HG02623 (cell line): ENCODE measurements around the gene GATAD2A.
"Not testable (repeated sequence)": the region's sequence is repeated elsewhere in the genome, so short reads cannot be mapped to it uniquely, and the experiment has no call there.

Experiments
- ATAC-seq: cut with Tn5 transposase; IDR thresholded peaks from one replicate; pipeline ENCODE4 v1.9.1; 2021; ENCODE audit warnings: moderate library complexity; ENCODE audit not compliant: unreplicated experiment

The GATAD2A gene

DNA sequence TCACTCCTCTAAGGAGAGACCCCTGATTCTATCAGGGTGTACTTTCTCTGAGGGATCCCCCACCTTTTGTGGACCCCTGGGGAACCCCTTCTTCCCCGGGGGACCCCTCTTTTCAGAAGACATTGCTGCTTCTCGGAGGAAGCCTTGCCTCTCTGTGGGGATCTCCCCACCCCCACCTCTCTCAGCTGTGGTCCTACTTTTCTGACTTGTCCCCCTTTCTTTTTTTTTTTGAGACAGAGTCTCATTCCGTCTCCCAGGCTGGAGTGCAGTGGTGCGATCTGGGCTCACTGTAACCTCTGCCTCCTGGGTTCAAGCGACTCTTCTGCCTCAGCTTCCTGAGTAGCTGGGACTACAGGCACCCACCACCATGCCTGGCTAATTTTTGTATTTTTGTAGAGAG, 18.4 kb upstream of the GATAD2A start:
- no peak for ATAC-seq

DNA sequence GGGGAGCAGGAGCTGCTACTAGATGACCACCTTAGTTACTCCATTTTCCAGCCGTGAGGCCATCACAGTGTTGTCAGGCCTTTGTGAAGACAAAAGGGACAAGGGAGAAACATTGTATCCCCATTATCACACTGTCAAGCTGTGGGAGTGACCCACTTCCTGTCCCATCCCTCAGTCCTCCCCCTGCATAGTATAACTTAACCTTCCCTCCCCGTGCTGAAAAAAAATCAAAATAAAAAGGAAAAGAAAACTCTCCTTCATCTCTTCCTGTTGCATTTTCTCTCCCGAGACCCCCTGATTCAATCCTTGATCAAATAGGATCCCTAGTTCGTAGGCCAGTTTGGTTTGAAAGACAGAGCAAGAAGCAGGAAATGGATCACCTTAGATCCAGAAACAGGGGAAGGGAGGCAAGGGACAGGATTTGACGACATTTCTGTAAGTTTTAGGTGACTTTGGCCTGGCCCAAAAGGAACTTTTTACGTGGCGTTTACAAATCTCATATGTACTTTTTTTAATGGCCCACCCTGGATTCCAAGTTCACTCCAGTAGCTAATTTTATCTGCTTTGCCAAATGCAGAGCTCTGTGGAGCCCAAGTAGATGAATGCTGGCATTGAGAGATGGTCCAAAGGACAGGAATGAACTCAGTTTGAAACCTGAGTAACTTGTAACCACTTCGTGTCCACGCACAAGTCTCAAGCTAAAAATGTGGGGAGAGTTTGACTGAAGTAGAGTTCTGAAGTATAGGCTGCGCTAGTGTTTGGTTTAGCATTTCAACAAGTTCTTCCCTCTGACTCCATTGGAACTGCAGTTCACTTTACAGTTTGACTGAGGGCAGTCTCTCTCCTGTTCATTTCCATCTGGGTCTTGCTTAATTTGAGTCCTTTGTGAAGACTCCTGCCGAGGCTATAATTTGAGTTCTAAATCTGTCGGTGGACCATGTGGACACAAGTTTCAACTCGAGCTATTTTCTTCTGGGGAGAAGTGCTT, 16.6 kb upstream of the GATAD2A start:
- no peak for ATAC-seq

DNA sequence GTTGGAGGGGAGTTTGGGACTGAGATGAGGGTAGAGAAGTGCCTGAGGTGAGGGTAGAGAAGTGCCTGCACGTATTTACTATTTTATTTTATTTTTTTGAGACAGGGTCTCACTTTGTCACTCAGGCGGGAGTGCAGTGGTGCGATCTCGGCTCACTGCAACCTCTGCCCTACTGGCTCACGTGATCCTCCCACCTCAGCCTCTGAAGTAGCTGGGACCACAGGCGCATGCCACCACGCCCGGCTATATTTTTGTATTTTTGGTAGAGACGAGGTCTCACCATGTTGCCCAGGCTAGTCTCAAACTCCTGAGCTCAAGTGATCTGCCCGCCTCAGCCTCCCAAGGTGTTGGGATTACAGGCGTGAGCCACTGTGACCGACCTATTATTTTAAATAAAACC, 15.8 kb upstream of the GATAD2A start:
- ATAC-seq: not testable (repeated sequence)

DNA sequence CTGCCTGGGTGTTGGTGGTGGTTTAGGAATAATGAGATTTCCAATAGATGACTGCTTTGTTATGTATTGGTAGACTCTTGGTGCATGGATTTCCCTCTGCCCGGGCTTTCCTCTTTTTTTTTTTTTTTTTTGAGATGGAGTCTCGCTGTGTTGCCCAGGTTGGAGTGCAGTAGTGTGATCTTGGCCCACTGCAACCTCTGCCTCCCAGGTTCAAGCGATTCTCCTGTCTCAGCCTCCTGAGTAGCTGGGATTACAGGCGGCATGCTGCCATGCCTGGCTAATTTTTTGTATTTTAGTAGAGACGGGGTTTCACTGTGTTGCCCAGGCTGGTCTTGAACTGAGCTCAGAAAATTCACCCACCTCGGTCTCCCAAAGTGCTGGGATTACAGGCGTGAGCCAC, 11.1 kb upstream of the GATAD2A start:
- not testable (repeated sequence) for ATAC-seq

DNA sequence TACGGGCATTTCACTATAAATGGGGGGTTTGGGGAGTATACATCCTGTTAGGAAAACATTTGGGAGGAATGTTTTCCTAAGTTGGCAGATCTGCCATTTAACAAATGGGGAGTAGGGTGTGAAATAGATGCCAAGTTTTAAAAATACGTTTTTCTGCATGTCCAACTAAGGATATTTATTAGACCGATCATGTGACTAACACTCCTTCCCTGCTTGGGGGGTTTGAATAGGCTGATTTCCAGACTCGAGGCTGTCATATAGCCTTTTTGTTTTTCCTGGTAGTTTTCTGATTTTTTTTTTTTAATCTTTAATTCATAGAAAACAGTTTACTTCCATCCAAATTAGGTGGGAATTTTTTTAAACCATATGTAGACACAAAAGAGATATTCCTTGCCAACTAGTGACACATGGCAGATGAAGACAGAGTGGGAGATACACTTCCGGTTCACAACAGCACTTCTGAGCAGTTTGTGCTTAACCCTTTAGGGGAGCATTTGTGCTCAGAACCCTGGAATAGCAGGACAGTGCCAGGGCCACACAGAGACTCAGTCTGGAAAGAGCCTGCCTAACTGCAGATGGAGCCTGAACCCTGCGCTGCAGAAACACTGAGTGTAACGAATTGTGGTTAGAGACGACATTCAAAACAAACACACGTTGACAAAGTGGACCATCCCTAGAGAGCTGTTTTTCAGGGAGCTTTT, 5.6 kb upstream of the GATAD2A start:
- no peak for ATAC-seq

DNA sequence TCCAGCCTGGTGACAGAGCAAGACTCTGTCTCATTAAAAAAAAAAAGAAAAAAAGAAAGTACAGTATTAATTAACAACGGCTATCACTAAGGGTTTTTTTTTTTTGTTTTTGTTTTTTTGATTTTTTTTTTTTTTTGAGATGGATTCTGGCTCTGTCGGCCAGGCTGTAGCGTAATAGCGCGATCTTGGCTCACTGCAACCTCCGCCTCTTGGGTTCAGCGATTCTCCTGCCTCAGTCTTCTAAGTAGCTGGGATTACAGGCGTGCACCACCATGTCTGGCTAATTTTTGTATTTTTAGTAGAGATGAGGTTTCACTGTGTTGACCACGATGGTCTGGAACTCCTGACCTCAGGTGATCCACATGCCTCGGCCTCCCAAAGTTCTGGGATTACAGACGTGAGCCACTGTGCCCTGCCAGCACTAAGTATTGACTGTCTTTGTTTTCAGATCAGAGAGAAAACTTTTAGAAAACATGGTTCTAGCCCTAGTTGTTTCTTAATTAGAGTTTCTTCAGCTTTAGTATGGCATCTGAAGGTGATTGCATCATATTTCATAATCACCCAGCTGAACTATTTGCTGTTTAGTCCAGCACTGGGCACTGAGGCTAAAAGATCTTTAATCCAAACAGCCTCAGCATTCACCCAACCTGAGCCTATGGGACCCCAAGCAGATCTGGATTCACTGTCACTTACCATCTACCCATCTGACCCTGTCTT, 2.7 kb upstream of the GATAD2A start:
- ATAC-seq: no peak

DNA sequence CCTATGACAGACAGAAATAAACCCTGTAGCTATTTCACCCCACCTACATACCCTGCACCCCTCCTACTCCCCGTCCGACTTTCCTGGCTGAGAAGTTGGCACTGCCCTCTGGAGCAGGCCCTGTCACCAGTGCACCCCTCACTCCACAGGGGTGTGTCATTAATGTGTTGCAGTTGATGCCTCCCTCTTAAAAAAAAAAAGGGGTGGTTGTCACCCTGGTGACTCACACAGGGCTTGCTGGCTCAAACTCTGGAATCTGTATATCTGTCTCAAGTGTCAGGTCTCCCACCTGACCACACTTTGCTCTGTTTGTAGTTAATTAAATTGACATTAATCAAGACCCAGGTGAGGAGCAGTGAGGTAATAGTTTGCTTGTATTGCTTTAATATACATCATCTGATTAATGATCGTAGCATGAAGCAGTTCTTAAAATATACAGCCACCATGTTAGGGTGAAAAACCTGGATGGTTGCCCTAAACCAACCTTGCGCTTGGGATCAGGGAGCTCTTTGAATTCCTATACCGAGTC, 2.0 kb upstream of the GATAD2A start:
- ATAC-seq: no peak

DNA sequence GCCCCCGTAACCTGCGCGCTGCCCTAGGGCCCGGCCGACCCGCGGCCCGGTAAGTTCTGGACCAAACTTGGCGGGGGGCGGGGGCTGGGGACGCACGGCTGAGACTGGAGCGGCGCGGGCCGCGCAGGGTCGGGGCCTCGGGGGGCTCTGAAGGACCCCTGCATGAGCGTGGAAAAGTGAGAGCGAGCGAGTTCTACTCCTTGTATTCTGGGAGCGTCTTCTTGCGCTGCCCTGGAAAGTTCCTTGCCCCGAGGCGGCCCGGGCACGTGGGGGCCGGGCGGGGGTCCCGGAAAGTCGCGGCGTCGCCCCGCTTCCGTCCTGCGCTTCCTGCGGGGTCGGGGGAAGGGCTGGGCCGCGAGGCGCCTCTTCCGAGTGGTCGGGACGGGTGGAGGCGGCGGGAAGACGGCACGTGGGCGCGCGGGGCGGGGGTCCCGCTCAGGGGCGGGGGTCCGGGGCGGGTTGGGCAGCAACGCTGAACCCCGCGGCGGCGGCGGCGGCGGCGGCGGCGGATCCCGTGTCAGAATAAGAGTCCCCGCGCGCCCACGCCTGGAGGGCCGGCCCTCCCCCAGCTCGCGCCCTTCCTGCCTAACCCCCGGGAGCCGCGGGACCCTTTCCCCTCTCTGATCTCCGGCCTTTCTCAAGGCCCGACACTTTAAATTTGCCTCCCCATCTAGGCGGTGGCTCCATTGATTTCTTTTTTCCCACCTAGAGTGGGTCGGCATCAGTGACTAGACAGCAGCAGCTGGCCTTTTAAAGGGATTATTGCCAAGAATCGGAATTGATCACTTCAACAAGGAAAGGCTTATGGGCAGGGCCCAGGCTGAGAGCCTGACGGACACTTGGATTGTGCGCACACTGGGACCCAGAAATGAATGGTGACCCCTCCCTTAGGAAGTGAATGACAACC, 749 bp downstream of the GATAD2A start:
- peak; percentile 19 for ATAC-seq

DNA sequence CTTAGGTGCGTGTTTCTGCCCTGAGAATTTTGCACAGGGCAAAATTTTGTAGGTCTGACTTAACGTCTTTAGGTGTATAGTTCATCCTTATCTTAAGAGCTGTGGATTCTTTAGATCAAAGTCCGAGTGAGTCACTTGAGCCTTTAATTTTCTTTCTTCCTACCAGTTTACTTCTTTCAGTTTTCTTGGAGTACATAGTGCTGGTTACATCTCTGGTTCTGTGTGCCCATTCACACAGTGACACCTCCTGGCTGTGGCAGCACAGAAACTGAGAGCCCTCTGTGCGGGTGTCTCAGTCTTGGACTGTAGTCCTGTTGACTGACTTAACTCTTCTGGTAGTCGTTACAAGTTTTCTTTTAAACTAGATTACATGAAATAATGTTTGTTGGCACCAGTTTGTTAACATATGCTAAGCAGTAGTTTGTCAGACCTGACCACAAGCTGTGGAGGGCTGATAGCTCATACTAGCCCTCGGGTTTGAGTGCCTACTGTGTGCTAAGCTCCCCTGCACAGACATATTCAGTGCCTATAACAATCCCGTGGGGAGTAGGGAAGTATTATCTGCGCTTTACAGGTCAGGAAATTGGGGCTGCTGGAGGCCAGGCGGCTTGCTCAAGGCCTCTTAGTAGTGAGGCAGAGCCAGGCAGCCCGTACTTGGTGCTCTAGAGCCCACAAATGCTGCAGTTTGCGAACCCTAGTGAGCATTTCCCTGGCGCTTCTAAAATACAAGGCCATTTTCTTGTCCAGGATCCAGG, 1.6 kb downstream of the GATAD2A start:
- ATAC-seq: no peak

DNA sequence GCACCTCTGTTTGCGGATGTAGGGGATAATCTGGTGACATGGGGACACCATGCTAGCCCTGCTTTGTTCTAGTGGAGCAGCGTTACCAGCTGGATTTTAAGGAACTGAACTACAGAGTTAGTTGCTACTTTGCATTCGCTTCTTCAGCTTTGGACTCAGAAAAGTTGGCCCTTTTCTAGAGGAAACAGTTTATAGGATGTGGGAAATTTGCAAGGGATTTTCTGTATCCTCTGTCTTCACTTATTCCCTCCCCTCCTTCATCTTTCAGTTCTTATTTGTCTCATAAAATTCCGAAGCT, 2.1 kb downstream of the GATAD2A start:
- no peak for ATAC-seq

DNA sequence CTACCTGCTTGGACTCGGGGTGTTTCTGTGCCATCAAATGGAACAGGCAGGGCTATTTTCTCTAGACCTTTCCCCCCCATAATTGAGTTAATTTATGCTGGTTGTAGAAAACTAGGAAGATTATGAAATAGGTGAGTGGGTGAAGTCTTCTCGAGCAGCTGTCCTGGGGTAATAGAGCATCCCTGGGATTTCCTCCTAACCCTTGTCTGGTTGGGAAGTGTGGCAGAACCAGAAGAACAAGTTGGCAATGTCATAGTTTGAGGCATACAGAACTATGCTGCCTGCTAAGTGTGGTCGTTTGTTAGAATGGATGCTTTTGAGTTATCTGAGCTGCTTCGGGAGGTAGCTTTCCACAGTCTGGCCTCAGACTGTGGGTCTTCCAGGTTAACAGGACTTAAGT, 3.7 kb downstream of the GATAD2A start:
- ATAC-seq: no peak

DNA sequence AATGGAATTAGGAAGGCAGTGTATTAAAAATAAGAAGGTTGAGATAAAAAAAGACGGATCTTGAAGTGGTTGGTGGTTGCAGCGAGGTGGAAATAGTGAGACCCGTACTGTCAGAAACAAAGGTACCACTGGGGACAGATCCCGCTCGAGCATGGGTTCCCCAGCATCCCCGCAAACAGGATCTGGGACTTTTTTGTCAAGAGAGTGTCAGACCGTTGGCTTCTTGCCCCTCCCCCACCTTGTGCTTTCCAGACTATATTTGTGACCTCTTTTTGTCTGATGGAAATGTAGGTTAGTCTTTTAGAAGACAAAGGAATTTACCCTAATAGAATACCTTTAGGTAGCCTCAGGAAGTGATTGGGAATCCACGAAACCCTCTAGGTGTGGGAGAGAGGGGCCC, 4.2 kb downstream of the GATAD2A start:
- ATAC-seq: no peak

DNA sequence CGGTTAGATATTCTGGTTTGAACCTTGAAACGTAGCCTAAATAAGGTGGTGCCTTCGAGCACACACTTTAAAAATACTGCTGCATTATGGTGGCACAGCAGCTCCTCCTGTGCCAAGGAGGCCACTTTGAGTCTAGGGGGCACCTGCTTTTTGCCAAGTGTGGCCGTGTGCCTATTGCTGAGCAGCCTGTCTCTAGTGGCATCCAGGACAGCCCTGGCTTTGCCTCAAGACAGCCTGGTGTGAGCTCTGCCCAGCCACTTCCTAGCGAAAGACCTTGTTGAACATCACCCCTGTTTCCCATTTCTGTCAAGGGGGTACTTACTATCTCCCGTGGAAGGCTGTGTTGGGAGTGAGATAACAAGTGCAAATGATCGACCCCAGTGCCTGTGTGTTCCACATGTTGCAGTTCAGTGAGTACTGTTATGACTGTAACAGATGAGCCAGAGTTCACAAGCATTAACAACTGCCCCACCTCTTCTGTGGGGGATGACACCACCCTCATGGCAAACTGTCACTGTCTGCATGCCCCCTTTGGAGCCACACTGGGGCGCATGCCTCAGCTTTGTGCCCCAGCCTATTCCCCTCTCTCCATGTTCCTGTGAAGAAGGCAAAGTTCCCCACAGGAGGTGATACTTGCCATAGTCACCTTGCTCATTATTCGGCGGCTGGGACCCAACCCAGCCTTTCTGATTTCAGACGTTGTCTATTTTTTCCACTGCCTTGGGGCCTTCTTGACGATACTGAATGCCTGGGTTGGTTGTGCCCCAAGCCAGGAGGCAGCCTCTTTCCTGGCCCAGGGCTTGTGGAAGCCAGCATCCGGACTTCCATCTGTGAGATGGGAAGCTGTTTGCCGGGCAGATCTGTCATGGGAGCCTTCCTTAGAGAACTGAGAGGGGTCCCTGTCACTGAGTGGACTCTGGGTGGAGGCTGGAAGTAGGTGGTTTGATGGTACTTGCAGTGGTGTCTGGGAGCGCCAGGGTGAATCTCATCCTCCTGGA, 5.4 kb downstream of the GATAD2A start:
- ATAC-seq: no peak

DNA sequence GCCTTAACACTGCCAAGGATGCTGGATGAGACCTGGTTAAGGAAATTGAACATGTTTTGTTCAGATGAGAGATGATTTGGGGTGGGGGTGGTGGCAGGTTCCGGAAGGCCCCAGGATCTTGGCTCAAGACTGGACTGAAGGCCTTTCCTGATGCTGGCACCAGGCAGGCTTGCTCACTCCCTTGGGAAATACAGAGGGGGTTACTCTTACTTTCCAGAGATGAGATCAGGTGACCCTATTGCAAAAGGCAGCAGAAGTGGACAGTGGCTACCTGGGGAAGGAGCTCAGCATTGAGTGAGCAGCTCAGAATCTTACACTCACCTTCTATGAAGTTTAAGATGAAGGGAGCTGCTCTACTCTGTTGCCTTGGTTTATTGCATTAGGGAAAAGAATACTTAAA, 10.8 kb downstream of the GATAD2A start:
- ATAC-seq: no peak

DNA sequence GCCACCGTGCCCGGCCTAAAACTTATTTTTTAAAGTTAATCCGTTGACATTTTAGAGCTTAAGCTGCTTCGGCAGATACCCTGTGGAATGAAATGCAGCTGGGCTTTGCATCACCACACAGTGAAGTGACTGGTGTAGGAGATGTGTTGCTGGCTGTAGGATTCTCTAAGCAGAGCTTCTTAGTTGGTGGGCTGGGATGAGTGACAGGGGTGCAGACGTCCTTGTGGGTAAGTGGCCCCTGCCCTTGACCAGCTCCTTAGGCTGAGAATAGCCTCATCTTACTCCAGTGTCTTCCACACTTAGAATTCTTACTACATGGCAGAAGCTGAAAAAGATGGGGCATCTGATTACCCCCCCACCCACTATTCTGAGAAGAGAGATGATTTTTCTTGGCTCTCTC, 11.6 kb downstream of the GATAD2A start:
- ATAC-seq: no peak

DNA sequence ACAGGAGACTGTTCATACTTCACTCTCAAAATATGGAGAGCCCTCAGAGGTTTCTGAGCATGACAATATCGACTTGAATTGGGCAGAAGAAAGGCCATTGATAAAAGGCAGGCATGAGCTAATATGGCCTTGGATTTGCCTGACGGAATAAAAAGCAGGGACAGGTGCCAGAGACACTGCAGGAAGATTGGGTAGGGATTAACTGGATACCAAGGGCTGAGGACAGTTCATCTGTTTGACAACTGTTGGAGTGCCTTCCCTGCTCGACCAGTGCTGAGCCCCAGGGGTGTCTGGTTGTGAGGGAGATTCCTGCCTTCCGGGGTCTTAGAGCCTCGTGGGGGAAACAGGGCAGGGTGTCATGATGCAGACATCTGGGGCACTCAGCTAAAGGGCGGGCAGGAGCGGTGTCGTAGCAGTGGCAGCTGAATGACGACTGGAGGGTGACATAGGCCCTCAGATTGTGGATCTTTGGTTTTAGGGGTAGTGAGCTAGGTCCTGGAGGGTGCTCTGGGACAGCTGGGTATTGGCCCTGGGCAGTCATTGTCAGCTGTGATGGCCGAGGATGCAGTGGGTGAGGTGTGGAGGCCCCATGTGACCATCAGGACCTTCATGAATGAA, 12.3 kb downstream of the GATAD2A start:
- no peak for ATAC-seq

DNA sequence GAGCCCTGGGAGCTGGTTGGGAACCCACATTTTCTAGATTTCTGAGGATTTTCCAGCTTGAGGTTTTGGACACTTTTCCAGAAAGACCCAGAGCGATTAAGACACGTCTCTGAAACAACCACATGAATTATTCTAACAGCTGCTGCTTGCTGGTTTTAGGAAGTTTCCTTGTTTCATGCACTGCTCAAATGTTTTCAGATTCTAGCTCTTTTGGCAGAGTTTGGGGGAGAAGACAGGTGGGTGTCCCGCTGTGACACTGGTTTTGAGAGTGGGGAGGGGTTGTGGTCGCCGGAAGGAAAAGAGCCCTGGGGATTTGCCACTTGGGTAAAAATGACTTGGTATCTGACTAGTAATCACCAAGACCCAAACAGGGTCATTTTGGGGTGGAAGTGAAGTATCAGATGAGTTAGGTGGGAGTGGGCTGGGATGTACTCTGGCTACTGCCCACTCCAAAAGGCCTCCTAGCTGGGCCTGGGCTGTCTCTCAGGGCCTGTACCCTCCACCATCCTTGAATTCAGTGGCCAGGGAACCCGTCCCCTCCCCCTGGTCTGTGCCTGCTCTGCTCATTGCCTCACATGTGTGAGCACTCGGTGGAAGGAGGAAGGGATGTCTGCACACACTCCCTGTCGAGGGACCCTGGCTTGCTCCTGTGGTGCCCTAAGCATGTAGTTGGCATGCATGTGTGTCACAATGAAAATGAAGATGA, 13.2 kb downstream of the GATAD2A start:
- ATAC-seq: no peak
